ENCODE results near the gene ADAMTSL2. TPM values are rescaled to one million over a fixed set of nuclear protein-coding genes. Genes with fewer than 3 reads are reported as not detected.
A peak's percentile ranks its signal among the peaks of the same experiment; 100 is the strongest.

The ADAMTSL2 gene
- total RNA-seq, 1 experiment from 2014 or later: 0.87 TPM

GRCh38 chr9:133569121-133569785 lies 34.7 kb downstream of the ADAMTSL2 start:
- DNase-seq (ENCODE audit: low spot score): no peak
- H3K27ac Mint-ChIP-seq: no peak overlapping the region
- ATAC-seq: no peak

DNA sequence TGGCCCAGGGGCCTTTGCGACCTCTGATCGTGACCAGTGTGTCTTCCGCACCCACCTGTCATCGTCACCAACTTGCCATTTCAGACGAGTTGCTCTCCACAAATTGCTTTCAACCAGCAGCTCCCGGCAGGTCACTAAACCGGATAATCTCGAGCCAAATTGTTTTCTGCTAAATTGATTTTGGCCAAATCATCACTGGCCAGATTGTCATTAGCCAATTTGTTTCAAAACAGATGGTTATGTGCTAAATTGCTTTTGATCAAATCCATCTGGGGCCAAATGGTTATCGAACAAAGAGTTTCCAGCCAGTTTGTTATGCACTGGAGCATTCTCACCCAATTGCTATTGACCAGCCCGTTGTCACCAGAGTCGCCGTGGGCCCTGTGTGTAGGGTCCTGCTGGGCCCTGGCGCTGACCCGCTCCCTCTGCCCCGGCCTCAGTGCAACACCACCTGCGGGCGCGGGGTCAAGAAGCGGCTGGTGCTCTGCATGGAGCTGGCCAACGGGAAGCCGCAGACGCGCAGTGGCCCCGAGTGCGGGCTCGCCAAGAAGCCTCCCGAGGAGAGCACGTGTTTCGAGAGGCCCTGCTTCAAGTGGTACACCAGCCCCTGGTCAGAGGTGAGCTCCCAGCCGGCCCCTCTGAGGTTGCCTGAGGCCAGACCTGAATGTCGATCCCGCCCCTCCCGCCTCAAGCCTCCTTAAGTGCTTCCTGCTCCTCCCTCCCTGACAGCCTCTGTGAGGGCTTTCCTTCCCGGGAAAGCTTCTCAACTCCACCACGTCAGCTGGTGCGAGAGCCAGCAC lies 35.6 kb downstream of the ADAMTSL2 start:
- Mint-ChIP-seq H3K27ac (no peak overlapping the region; the same call in 1 of the 2 replicates), H3K27me3 (ENCODE audit: low read depth) (no peaks in the 10 kb centered on the region), H3K4me1 (peaks cover 5% of the 10 kb centered on the region; the same call in 1 of the 2 replicates), H3K4me3 (no peak overlapping the region), H3K9me3 (no peaks in the 10 kb centered on the region), H3K36me3 (no peaks in the 10 kb centered on the region)
- ChIA-PET CTCF (interaction anchor here (0.6 to 1.3 kb wide), 8 partner anchors 11 to 160 kb away, joined by 3 to 8 read pairs (median 3); no protein-coding TSS in a partner anchor), POLR2A (interaction anchor here (0.8 kb wide), 1 partner anchor 35 kb away, joined by 3 read pairs; the partner anchor contains the start of gene ADAMTSL2)
- TF ChIP-seq SMAD4 (CRISPR knock-in tag; IDR thresholded peaks at IDR 0.05) (no peak), TCF7 (CRISPR knock-in tag; IDR thresholded peaks at IDR 0.05; ENCODE audit: low read depth) (no peak), ZBTB43 (CRISPR knock-in tag; IDR thresholded peaks at IDR 0.05) (no peak), MYBL2 (CRISPR knock-in tag; IDR thresholded peaks at IDR 0.05) (no peak)
- DNase-seq (ENCODE audit: low spot score): peak; percentile 56
- ATAC-seq: peak; percentile 74

More at GRCh38 chr9:133569121-133569785, 34.7 kb downstream of the ADAMTSL2 start:
- ChIA-PET CTCF (interaction anchor here (1.3 kb wide), 2 partner anchors 16 to 20 kb away, joined by 3 read pairs; no protein-coding TSS in a partner anchor), POLR2A (no interaction called here)
- no peaks in the 10 kb centered on the region for H3K9me3 Mint-ChIP-seq
- no peak overlapping the region for H3K4me3 Mint-ChIP-seq
- H3K36me3 Mint-ChIP-seq: no peaks in the 10 kb centered on the region
- peaks cover 5% of the 10 kb centered on the region; the same call in 1 of the 2 replicates for H3K4me1 Mint-ChIP-seq
- H3K27me3 Mint-ChIP-seq (ENCODE audit: low read depth): no peaks in the 10 kb centered on the region
- TF ChIP-seq ZBTB43 (CRISPR knock-in tag; IDR thresholded peaks at IDR 0.05): no peak
- TF ChIP-seq ATF6 (CRISPR knock-in tag; IDR thresholded peaks at IDR 0.05): no peak
- TF ChIP-seq NFYB (CRISPR knock-in tag; conservative IDR thresholded peaks at IDR 0.05; ENCODE audit: low read depth): no peak
- TF ChIP-seq ZNF232 (CRISPR knock-in tag; IDR thresholded peaks at IDR 0.05): no peak
- TF ChIP-seq CDX4 (CRISPR knock-in tag; IDR thresholded peaks at IDR 0.05; ENCODE audit: borderline replicate concordance): no peak
- TF ChIP-seq USF2 (CRISPR knock-in tag; IDR thresholded peaks at IDR 0.05): no peak
- TF ChIP-seq RORB (CRISPR knock-in tag; IDR thresholded peaks at IDR 0.05): no peak
- TF ChIP-seq CREB1 (CRISPR knock-in tag; IDR thresholded peaks at IDR 0.05): no peak
- no peak for TF ChIP-seq ZNF423 (CRISPR knock-in tag; IDR thresholded peaks at IDR 0.05)
- TF ChIP-seq JAZF1 (CRISPR knock-in tag; IDR thresholded peaks at IDR 0.05): no peak

GRCh38 chr9:133570691-133571080 lies 36.2 kb downstream of the ADAMTSL2 start:
- Mint-ChIP-seq H3K27me3 (ENCODE audit: low read depth) (no peaks in the 10 kb centered on the region), H3K9me3 (no peaks in the 10 kb centered on the region), H3K4me3 (no peak overlapping the region), H3K27ac (no peak overlapping the region; the same call in 1 of the 2 replicates), H3K4me1 (peaks cover 5% of the 10 kb centered on the region; the same call in 1 of the 2 replicates), H3K36me3 (no peaks in the 10 kb centered on the region)
- ChIA-PET POLR2A (interaction anchor here (0.8 kb wide), 1 partner anchor 36 kb away, joined by 3 read pairs; the partner anchor contains the start of gene ADAMTSL2), CTCF (interaction anchor here (0.6 to 1.3 kb wide), 8 partner anchors 11 to 160 kb away, joined by 3 to 8 read pairs (median 3); no protein-coding TSS in a partner anchor)
- ATAC-seq (no peak), DNase-seq (ENCODE audit: low spot score) (no peak)
- TF ChIP-seq PREB (CRISPR knock-in tag; IDR thresholded peaks at IDR 0.05; ENCODE audit: borderline replicate concordance): no peak
- TF ChIP-seq, protein P1, sequence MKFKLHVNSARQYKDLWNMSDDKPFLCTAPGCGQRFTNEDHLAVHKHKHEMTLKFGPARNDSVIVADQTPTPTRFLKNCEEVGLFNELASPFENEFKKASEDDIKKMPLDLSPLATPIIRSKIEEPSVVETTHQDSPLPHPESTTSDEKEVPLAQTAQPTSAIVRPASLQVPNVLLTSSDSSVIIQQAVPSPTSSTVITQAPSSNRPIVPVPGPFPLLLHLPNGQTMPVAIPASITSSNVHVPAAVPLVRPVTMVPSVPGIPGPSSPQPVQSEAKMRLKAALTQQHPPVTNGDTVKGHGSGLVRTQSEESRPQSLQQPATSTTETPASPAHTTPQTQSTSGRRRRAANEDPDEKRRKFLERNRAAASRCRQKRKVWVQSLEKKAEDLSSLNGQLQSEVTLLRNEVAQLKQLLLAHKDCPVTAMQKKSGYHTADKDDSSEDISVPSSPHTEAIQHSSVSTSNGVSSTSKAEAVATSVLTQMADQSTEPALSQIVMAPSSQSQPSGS (CRISPR knock-in tag; IDR thresholded peaks at IDR 0.05; ENCODE audit: borderline replicate concordance, low read depth): no peak
- TF ChIP-seq ATF6 (CRISPR knock-in tag; IDR thresholded peaks at IDR 0.05): no peak
- no peak for TF ChIP-seq MYBL2 (CRISPR knock-in tag; IDR thresholded peaks at IDR 0.05)
- no peak for TF ChIP-seq JUN (CRISPR knock-in tag; IDR thresholded peaks at IDR 0.05)
- no peak for TF ChIP-seq ZNF121 (CRISPR knock-in tag; IDR thresholded peaks at IDR 0.05)
